ENCODE results near the gene IFI44.

DNA sequence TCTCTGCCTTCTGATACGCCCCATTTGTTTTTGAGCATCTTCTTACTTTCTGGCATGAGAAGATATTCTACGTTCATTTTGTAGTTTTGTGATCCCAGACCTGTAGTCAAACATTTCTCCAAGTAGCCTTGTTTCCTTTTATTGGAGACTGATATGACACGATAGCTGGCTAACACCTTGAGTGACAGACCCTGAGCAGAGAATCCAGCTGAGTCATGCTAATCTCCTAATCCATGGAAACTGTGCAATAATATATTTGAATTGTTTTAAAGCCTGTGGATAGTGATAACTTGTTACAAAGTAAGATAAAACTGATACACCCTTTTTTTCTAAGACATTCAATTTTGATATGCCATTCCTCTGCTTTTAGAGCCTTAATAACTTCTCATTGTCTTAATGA lies 30.6 kb upstream of the IFI44 start:
- no peak for TF ChIP-seq POLR2A (IDR thresholded peaks at IDR 0.05)
- TF ChIP-seq, protein P1, sequence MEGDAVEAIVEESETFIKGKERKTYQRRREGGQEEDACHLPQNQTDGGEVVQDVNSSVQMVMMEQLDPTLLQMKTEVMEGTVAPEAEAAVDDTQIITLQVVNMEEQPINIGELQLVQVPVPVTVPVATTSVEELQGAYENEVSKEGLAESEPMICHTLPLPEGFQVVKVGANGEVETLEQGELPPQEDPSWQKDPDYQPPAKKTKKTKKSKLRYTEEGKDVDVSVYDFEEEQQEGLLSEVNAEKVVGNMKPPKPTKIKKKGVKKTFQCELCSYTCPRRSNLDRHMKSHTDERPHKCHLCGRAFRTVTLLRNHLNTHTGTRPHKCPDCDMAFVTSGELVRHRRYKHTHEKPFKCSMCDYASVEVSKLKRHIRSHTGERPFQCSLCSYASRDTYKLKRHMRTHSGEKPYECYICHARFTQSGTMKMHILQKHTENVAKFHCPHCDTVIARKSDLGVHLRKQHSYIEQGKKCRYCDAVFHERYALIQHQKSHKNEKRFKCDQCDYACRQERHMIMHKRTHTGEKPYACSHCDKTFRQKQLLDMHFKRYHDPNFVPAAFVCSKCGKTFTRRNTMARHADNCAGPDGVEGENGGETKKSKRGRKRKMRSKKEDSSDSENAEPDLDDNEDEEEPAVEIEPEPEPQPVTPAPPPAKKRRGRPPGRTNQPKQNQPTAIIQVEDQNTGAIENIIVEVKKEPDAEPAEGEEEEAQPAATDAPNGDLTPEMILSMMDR (IDR thresholded peaks at IDR 0.05) = no peak

Data from adrenal gland (tissue), 5 donors.